Transverse colon (tissue), 4 donors: ENCODE data around the gene P2RX5. TPM values are rescaled to one million over a fixed set of nuclear protein-coding genes. Genes with fewer than 3 reads are reported as not detected.

Experiments used
- DNase-seq: peaks from one replicate; pipeline ENCODE4 v3.0.0-alpha.2; 2019
- H3K27ac ChIP-seq, 4 donors: fragments of 200-600 bp; sonication (generic); 2 replicates each; pipeline ENCODE4 v1.5.1; 2016 to 2018; ENCODE audit warnings: inconsistent platforms in 4 of 4
- H3K27me3 ChIP-seq: fragments of 200-600 bp; sonication (generic); 2 replicates; pipeline ENCODE4 v1.5.1; 2017; ENCODE audit warnings: inconsistent platforms
- H3K36me3 ChIP-seq, 4 donors: fragments of 200-600 bp; sonication (generic); 2 replicates each; pipeline ENCODE4 v1.5.1; 2017 to 2019; ENCODE audit warnings: inconsistent platforms in 4 of 4
- H3K4me1 ChIP-seq, 4 donors: fragments of 200-600 bp; sonication (generic); 2 replicates each; pipeline ENCODE4 v1.5.1; 2017 to 2020; ENCODE audit warnings: inconsistent platforms in 4 of 4
- H3K4me3 ChIP-seq, 4 donors: fragments of 200-600 bp; sonication (generic); 1 replicate in 1 of 4; 2 replicates in 3 of 4; pipeline versions ENCODE4 v1.5.1 to v1.6.1; 2017 to 2019; ENCODE audit warnings: inconsistent platforms in 4 of 4
- H3K9me3 ChIP-seq, 2 donors: fragments of 200-600 bp; sonication (generic); 2 replicates each; pipeline ENCODE4 v1.5.1; 2017 to 2019; ENCODE audit warnings: inconsistent platforms in 2 of 2
- EP300 ChIP-seq: sonication (generic); formaldehyde crosslinking; IDR thresholded peaks from one replicate; pipeline ENCODE4 v1.6.1; 2017; ENCODE audit warnings: antibody characterized with exemption, low read depth
- POLR2A ChIP-seq: fragments of 450-650 bp; IDR thresholded peaks from one replicate; pipeline ENCODE4 v1.6.1; 2016; ENCODE audit warnings: antibody characterized with exemption, mild to moderate bottlenecking, moderate library complexity
- POLR2AphosphoS5 ChIP-seq, 3 donors: sonication (generic); formaldehyde crosslinking; IDR thresholded peaks; one replicate each; pipeline ENCODE4 v1.6.1; 2016; ENCODE audit warnings: antibody characterized with exemption in 3 of 3
- WGBS, 2 donors: methylation state at CpG; one replicate each; pipeline ENCODE4 v1.1.5; 2018; ENCODE audit warnings: low coverage in 1 of 2; 5-methylcytosine and 5-hydroxymethylcytosine counted together
- in situ Hi-C, 4 donors: fragments of 200-750 bp; cut with MboI; loops; one replicate each; pipeline versions ENCODE4 v1.15.0 to v1.15.1; 2017; ENCODE audit warnings: low sequenced_read_pairs in 3 of 4, low pct_ligation_motif_present in 1 of 4, low pct_unique_long_range_greater_than_20kb in 1 of 4
- intact Hi-C: fragments of 100-400 bp; cut with DNase I; formaldehyde crosslinking; loops from one replicate; pipeline ENCODE4 v1.15.1; 2023; ENCODE audit warnings: low total_unique reads
- total RNA-seq, 4 donors: library from RNA; depleted of rRNA; stranded (reverse); fragments of >200 nt; gene quantifications; one replicate each; pipeline ENCODE4 v1.1.0, GENCODE V29; 2016
- TF ChIP-seq, protein P1 (sequence below), 5 experiments: fragments of 200-600 bp in 3 of 5; fragments of 450-650 bp in 2 of 5; sonication (generic) in 3 of 5; IDR thresholded peaks; 1 replicate in 2 of 5; 2 replicates in 3 of 5; pipeline ENCODE4 v1.5.1; 2016 to 2017; ENCODE audit warnings: antibody characterized with exemption in 5 of 5, inconsistent platforms in 3 of 5, mild to moderate bottlenecking in 2 of 5, moderate library complexity in 1 of 5

The P2RX5 gene
- total RNA-seq, 4 donors from 2014 or later, result 0.68 to 11.4 (median 2.1) TPM

DNA sequence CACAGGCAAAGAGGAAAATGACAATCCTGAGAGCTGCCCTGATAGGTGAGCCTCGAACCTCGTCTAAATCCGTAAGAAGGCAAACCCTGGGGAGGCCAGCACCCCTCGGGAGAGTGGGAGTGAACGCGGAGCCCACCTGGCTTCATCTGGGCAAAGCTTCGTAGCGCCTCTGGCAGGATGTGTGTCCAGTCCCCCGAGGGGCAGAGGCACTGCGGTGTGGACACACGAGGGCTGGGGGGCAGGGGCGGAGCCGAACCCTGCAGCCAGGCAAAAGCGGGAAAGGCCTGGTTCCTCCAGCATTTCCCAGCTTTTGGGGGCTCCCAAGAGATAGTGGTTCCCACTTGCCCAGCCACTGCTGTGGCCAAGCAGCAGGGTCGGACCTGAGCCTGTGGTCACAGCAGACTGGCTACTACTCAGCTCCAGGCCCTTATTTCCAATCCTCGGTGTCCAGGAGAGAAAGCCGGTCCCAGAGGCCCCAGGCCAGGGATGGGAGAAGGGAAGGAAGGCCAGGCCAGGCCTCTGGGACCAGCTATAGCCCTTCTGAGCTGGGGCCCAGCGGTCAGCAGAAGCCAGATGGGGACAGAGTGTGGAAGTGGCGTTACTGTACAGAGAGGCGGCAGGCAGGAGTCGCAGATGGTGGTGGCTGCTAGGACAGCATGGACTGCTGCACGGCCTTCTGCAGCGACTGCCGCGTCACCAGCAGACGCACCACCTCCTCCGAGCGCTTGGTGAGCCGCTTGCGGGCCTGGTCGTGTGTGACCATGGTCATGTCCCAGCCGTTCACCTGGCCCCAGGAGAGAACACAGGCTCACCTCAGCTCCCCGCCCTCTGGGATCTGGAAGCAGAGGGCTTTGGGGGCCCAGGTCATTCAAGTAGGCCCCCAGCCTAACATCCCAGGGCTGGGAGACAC is 32.6 kb downstream of the P2RX5 start:
- no peak for DNase-seq
- 91 to 98% methylated on average over 7 to 33 of the region's 33 CpGs for WGBS, 2 donors
- Histone ChIP-seq H3K36me3 (peaks cover 0 to 17% (median 3%) of the 10 kb centered on the region in 4 donors), H3K27me3 (no peaks in the 10 kb centered on the region), H3K9me3 (no peaks in the 10 kb centered on the region), H3K27ac (no peak overlapping the region), H3K4me3 (no peak overlapping the region), H3K4me1 (peaks cover 10 to 39% (median 29%) of the 10 kb centered on the region in 4 donors)
- intact Hi-C loops (no loop called here), in situ Hi-C loops (no loop called here)
- TF ChIP-seq POLR2A (no peak), POLR2AphosphoS5 (IDR thresholded peaks at IDR 0.05) (no peak), EP300 (no peak)
- TF ChIP-seq, protein P1, sequence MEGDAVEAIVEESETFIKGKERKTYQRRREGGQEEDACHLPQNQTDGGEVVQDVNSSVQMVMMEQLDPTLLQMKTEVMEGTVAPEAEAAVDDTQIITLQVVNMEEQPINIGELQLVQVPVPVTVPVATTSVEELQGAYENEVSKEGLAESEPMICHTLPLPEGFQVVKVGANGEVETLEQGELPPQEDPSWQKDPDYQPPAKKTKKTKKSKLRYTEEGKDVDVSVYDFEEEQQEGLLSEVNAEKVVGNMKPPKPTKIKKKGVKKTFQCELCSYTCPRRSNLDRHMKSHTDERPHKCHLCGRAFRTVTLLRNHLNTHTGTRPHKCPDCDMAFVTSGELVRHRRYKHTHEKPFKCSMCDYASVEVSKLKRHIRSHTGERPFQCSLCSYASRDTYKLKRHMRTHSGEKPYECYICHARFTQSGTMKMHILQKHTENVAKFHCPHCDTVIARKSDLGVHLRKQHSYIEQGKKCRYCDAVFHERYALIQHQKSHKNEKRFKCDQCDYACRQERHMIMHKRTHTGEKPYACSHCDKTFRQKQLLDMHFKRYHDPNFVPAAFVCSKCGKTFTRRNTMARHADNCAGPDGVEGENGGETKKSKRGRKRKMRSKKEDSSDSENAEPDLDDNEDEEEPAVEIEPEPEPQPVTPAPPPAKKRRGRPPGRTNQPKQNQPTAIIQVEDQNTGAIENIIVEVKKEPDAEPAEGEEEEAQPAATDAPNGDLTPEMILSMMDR (IDR thresholded peaks at IDR 0.05), result no peak

DNA sequence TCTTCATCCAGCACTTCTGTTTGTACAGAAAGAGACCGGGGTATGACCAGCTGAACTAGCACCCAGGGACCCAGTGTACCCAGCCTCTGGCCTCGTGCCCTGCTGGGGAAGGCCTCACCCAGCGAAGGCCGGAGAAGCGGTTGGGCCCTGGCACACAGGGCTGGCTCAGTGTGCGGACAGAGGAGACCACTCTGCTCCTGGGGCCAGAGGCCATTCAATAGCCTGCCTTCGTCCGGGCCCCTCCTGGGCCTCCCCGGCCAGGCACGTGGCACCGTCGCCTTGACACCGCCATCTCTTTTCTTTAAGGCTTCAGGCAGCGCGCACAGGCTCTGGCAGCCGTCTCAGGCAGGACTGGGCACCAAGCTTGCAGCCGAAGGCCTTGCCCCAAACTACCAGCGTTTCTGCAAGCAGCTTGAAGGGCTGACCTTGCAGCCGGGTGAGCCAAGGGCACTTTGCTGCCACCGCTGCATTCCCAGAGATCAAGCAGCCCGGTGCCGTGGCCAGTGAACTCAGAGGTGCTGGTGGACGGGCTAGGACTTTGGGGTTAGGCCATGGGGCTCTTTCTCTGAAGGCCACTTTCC is 35.6 kb downstream of the P2RX5 start:
- Histone ChIP-seq H3K36me3 (peaks cover 0 to 17% (median 3%) of the 10 kb centered on the region in 4 donors), H3K27ac (peak overlapping the region; percentile 59 to 77 (median 74)), H3K4me1 (peaks cover 3 to 22% (median 15%) of the 10 kb centered on the region in 4 donors), H3K27me3 (no peaks in the 10 kb centered on the region), H3K9me3 (no peaks in the 10 kb centered on the region), H3K4me3 (no peak overlapping the region)
- in situ Hi-C loops, result no loop called here
- TF ChIP-seq EP300, result no peak
- TF ChIP-seq, protein P1 (IDR thresholded peaks at IDR 0.05), result no peak
- intact Hi-C loops, result no loop called here
- DNase-seq, result no peak
- WGBS, 2 donors, result 91% methylated on average over 23 of the region's 23 CpGs; no CpG with 5 or more reads in 1 of the 2 donors

DNA sequence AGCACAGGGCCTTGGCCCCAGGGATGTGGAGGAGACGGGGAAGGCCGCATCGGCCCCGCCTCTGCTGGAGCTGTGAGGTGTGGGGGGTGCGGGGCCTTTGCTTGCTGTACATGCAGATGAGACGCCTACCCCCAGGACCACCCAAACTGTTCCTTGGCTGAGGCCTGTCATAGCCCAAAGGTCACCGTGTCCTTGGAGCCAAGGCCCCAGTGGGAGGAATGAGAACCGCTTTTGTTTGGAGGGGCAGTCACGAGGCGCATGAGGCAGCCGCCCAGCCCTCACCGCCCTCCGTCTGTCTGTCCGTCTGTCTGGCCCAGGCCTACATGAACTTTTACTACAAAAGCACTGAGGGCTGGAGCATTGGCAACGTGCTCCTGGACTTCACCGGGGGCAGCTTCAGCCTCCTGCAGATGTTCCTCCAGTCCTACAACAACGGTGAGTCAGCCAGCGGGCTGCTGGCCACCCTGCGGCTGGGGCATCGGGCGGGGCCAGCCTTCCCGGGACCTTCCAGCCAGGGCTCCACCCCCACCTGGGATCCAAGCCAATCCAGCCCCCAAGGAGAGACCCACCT is 36.3 kb downstream of the P2RX5 start:
- peaks cover 0 to 15% (median under 1%) of the 10 kb centered on the region in 4 donors for H3K36me3 ChIP-seq
- TF ChIP-seq, protein P1 (IDR thresholded peaks at IDR 0.05), result peak in 3 of 5 experiments; percentile 5 to 46 (median 29)
- TF ChIP-seq POLR2AphosphoS5 (IDR thresholded peaks at IDR 0.05), result peak; percentile 4 to 59 (median 5)
- TF ChIP-seq EP300, result no peak
- peak; percentile 27 for TF ChIP-seq POLR2A
- in situ Hi-C loops (no loop called here), intact Hi-C loops (no loop called here)
- no peaks in the 10 kb centered on the region for H3K27me3 ChIP-seq
- no peak overlapping the region for H3K4me3 ChIP-seq
- H3K9me3 ChIP-seq, result no peaks in the 10 kb centered on the region
- 74% methylated on average over 18 of the region's 22 CpGs; no CpG with 5 or more reads in 1 of the 2 donors for WGBS, 2 donors
- peak; percentile 43 for DNase-seq
- H3K27ac ChIP-seq, result peak overlapping the region; percentile 59 to 77 (median 74)
- H3K4me1 ChIP-seq, result peaks cover 3 to 22% (median 15%) of the 10 kb centered on the region in 4 donors
